Endothelial cell of umbilical vein (primary cell): ENCODE results near the gene MEN1.

ENCODE experiments used
- CTCF ChIP-seq, 2 donors: IDR thresholded peaks; 1 replicate in 1 of 2; 2 replicates in 1 of 2; pipeline ENCODE4 v1.5.1; 2011; ENCODE audit warnings: low read length in 2 of 2, mild to moderate bottlenecking in 2 of 2, moderate library complexity in 2 of 2, control low read depth in 1 of 2, inconsistent platforms in 1 of 2, low read depth in 1 of 2; ENCODE audit not compliant: insufficient read depth in 1 of 2; ENCODE audit errors: extremely low read depth in 1 of 2
- MYC ChIP-seq: IDR thresholded peaks from one replicate; pipeline ENCODE4 v1.6.1; 2011; ENCODE audit warnings: mild to moderate bottlenecking, low read depth, low read length
- POLR2A ChIP-seq: IDR thresholded peaks from 2 replicates; pipeline ENCODE4 v1.6.1; 2012; ENCODE audit warnings: low read depth, mild to moderate bottlenecking, control low read depth, low read length
- POLR2AphosphoS5 ChIP-seq: IDR thresholded peaks from 2 replicates; pipeline ENCODE4 v1.6.1; 2012; ENCODE audit warnings: low read depth, mild to moderate bottlenecking, control low read depth, low read length, moderate library complexity; ENCODE audit not compliant: insufficient read depth

GRCh38 chr11:64799623-64800302 lies 10.6 kb downstream of the MEN1 start:
- TF ChIP-seq POLR2A (no peak), CTCF (IDR thresholded peaks at IDR 0.05; ENCODE audit: extremely low read depth in 1 of 2, insufficient read depth in 1 of 2, low read depth in 1 of 2, low read length in 2 of 2) (no peak), POLR2AphosphoS5 (no peak), MYC (no peak)
